ENCODE data around the gene PNPLA7.
"Not testable (repeated sequence)": the region's sequence is repeated elsewhere in the genome, so short reads cannot be mapped to it uniquely, and the experiment has no call there.

Gene PNPLA7

DNA sequence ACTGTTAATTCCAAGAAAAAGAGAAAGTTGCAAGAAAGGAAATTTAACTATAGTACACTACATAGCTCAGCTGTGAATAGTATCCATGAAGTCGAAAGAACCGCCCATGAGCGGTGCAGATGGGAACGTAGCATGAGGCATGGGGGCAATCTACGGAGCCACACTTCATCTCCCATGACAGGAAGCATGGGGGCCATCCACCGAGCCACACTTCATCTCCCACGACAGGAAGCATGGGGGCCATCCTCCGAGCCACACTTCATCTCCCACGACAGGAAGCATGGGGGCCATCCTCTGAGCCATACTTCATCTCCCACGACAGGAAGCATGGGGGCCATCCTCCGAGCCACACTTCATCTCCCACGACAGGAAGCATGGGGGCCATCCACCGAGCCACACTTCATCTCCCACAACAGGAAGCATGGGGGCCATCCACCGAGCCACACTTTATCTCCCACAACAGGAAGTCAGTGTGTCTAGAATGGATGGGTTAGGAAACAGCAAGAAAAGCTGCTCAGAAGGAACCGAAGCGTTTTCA lies 13.5 kb downstream of the PNPLA7 start:
- DNase-seq, result not testable (repeated sequence)

DNA sequence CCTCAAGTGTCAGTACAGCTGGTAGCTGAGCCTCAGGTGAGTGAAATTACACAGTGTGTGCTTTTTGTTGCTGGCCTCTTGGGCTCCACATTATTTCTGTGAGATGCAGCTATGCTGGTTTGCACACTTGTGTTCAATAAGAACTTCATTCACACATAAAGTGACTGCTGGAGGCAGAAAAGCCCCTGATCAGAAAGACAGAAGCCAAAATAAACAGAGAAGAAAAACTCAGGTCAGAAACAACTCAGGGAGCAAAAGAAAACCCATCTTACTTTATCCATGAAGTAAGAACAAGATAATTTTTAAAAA lies 15.1 kb downstream of the PNPLA7 start:
- no peak for DNase-seq

DNA sequence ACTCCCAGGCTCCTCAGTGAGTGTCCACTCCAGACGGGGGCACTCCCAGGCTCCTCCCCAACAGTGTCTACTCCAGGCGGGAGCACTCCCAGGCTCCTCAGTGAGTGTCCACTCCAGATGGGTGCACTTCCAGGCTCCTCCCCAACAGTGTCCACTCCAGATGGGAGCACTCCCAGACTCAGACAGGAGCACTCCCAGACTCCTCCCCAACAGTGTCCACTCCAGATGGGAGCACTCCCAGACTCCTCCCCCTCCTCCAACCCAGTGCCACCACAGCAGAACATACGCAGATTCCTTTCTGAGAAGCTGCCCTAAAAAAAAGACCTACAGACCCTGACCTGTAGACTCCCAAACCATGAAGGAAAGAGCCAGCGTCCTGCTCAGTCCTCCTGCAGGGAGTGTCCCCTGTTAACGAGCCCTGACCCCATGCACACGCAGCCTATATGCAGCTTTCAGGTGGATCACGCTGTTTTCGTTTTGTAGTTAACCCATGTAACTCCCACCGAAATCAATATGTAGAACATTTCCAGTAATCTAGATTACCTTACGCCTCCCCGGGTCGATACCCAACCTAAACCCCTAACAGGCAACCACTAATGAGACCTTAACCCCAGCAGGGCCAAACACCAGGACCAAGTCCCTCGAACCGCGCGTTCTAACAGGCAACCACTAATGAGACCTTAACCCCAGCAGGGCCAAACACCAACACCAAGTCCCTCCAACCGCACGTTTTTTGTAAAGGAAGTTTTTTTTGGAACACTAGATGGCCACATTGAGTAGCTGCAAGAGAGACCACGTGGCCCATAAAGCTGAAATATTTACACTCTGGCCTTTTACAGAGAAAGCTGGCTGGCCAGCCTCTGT lies 15.7 kb downstream of the PNPLA7 start:
- DNase-seq, result peak; percentile 48

DNA sequence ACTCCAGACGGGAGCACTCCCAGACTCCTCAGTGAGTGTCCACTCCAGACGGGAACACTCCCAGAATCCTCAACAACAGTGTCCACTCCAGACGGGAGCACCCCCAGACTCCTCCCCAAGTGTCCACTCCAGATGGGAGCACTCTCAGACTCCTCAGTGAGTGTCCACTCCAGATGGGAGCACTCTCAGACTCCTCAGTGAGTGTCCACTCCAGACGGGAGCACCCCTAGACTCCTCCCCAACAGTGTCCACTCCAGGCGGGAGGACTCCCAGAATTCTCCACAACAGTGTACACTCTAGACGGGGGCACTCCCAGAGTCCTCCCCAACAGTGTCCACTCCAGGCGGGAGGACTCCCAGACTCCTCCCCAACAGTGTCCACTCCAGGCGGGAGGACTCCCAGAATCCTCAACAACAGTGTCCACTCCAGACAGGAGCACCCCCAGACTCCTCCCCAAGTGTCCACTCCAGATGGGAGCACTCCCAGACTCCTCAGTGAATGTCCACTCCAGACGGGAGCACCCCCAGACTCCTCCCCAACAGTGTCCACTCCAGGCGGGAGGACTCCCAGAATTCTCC lies 17.2 kb downstream of the PNPLA7 start:
- DNase-seq, result not testable (repeated sequence)

DNA sequence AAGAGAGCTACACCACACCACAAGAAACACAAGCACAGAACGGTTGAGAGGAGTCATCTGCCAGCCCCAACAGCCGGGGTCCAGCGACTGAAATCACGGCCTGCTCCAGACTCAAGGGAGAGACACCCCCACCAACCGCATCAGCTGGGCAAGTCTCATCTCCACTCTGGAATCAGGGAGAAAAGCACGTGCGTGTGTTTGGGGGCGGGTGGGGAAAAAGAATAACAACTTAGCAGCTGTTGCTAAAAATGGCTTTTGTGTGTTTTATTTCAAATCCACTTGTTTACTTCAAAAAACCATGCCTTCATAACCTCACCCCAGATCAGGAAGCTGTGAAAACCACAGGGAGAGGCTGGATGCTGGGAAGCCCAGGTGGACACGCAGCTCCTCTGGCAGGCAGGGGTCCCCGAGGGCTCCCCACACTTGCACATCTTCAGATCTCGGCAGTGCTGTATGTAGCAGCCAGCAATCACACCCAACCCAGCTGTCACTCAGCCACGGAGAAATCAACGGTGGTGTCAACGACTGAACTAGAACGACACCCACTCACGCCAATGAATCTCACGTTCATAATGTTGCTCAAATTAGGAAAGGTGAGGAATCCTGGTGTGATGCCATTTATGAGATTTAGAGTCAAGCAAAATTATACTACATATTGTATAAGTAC lies 19.0 kb downstream of the PNPLA7 start:
- no peak for DNase-seq

DNA sequence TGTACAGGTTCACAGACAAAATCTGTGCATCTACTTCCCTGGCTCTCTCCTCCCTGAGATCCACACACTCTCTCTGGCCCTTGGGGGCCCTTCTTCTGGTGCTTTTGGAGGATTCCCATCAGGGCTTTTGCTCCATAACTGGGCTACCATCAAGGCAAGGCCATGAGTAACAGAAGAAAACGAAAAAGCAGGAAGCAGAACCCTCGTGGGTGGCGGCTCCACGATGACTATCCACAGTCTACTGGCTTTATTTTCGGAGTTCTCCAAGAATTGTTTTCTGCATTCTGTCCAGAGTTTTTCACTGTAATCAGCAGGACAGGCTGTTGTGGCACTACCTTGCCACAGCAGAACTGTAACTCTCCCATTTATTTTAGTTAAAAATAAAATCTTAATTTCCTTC lies 19.9 kb downstream of the PNPLA7 start:
- no peak for DNase-seq

DNA sequence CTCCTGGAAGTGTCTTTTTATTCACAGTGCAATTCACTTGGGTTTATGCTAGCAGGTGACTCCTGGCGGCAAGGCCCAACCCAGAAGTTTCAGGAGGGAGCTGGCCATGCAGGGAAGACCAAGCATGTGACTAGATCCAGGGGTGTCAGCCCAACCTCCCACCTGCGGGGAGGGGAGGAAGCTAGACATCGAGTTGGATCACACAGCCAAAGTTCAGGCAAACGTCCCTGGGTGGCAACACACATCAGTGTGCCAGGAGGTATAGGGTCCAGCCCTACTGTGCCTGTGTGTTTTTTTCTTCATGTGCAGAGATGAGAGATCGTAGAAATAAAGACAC lies 25.3 kb downstream of the PNPLA7 start:
- no peak for DNase-seq

DNA sequence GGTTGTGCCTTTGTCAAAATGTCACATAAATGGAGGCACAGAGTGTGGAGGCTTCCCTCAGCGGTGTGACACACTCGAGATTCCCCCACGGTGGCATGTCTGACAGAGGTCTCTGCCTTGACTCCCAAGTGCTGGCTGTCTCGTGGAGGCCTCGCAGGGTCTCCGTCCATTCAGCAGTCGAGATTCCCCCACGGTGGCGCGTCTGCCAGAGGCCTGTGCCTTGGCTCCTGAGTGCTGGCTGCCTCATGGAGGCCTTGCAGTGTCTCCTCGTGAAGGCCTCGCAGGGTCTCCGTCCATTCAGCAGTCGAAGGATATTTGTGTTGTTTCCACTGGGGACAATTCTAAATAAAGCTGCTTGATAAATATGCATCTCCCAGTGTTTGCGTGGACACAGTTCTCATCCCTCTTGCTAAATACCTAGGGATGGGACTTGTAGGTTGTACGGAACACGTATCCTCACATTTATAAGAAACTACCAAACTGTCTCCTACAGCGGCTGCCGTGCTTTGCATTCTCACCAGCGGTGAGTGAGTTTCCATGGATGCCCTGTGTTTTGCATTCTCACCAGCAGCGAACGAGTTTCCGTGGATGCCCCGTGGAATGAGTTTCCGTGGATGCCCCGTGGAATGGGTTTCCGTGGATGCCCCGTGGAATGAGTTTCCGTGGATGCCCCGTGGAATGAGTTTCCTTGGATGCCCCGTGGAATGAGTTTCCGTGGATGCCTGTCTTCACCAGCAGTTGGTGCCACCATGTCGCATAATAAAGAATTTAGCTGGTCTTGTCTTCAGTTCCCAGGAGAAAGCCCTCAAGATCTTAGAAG lies 25.8 kb downstream of the PNPLA7 start:
- no peak for DNase-seq

DNA sequence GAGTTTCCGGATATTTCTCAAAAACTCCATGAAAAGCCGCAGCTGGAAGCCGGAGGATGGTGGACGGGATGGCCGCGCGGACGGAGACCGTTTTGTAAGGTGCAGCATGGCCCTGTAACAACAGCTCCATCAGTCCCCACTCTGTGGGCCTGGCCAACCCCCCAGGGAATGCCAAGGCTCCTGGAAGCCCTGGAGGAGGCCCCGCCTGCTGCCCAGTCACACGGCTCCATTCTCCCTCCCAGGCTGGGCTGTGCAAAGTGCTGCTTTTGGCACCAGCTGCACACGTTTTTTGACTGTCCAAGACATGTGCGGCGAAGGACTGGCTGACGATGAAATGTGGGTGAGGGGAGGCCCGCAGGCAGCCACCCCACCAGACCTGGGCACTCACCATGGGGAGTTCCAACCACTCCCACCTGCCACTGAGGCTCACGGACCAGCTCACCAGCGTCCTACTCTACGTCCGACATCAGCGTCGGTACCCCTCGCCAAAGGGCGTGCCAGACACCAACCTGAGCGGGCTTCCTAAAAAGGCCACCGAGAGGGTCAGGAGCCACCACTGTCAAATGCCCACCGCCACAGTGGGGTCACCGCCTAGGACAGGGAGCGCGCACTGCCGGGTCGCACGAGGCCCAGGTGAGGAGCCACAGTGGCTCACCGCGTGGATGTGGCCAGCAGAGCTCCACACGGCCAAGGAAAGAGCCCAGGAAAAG lies 27.3 kb downstream of the PNPLA7 start:
- no peak for DNase-seq

DNA sequence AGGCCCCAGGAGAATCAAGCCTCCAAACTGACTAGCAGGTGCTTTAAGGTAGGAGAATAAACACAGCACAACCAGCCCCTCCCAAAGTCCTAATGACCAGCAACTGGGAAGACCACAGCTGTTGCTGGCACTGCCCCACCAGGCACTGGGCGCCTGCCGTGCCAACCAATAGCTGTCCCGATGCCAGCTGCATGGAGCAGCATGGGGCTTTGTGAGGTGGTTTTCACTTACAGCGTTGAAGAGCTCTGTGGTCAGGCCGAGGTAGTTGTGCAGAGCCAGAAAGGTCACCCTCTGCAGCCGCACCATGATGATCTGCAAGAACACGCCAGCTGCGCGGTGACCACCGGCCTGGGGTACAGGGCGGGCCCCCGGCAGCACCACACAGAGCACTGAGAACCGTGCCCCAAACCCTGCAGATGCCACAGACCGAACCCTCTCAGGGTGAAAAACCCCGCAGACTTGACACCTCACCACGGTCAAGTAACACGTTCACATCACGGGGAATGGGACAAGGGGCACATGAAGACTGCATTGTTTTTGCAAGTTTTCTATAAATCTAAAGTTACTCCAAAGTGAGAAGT lies 28.7 kb downstream of the PNPLA7 start:
- no peak for DNase-seq

DNA sequence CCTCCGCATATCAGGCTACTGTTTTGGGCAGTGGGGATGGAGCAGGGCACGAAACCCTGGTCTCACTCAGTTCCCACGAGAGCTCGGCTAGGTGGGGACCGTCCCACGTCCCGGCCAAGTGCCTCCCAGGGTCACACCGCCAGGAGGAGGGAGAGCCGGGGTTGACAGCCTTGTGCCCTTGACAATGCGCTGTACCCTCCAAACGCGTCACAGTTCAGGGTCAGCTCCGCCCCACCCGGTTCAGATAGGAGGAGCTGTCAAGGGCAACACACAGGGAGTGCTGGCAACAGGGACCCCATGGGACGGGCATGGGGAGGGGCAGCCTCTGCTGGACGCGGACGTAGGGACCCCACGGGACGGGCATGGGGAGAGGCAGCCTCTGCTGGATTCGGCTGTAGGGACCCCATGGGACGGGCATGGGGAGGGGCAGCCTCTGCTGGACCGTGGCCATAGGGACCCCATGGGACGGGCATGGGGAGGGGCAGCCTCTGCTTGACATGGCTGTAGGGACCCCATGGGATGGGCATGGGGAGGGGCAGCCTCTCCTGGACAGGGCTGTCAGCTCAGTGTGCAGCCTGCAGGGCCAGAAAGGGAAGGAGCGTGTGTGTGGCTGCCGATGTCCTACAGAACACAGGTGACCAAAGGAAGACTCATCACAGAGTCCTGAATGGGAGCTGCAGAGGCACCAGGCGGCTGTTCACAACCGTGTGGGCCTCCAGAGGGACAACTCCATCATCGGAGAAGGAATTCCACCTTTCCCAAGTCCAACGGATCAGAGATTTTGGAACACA lies 29.4 kb downstream of the PNPLA7 start:
- DNase-seq, result no peak

DNA sequence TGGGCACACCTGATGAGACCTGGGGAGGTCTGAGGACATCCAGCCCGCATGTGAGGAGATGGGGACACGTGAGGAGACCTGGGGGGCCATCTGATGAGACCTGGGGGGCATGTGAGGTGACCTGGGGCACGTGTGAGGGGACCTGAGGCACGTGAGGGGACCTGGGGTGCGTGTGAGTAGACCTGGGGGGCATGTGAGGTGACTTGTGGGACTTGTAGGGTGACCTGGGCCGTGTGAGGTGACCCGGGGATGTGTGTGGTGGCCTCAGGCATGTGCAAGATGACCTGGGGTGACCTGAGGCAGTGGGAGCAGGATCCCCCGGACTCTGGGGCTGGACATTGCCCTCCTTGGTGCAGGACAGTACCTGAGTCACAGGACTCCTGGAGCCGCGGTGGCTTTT lies 30.6 kb downstream of the PNPLA7 start:
- no peak for DNase-seq

DNA sequence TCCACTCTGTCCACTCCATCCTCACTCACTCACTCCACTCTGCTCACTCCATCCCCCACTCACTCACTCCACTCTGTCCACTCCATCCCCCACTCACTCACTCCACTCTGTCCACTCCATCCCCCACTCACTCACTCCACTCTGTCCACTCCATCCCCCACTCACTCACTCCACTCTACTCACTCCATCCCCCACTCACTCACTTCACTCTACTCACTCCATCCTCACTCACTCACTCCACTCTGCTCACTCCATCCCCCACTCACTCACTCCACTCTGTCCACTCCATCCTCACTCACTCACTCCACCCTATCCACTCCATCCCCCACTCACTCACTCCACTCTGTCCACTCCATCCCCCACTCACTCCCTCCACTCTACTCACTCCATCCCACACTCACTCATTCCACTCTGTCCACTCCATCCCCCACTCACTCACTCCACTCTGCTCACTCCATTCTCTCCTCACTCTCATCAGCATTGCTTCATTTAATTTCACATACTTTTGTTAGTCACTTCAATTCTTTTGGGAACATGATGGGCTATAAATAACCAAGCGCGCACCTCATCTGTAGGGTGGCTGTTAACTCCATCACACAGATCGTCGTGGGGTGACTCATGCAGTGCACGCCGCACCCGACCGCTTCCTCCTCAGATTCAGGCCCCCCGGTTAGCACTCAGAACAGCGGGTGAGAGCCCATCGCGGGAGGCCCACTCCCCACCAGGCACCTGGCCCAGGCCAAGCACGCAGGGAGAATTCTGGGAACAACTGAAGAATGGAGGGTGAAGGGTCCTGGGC lies 31.3 kb downstream of the PNPLA7 start:
- not testable (repeated sequence) for DNase-seq

DNA sequence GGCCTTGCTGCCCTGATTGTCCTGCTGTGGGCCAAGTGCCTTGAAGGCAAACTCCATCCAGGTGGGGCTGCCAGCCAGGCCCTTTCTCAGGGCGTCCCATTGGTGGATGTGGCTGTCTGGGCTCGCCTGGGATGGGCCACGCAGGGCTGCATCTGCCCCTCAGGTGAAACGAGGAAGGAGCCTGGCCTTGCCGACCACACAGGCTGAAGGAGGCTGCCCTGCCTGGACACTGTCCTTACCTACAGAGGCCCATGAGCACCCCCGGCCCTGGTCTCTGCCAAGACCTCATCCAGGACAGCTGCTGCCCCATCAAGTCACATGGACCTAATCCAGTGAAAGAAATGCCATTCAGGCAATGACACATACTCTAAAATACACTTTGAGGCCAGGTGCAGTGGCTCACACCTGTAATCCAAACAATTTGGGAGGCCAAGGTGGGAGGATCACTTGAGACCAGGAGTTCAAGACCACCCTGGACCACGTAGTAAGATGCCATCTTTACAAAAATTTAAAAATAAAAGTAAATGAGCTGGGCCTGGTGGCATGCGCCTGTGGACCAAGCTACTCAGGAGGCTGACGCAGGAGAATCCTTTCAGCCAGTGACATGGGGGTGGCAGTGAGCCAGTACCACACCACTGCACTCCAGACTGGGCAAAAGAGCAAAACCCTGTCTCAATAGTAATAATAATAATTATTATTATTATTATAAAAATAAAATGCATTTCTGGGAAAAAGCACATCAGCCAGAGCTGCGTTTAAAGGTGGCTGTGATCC lies 33.9 kb downstream of the PNPLA7 start:
- DNase-seq, result no peak

DNA sequence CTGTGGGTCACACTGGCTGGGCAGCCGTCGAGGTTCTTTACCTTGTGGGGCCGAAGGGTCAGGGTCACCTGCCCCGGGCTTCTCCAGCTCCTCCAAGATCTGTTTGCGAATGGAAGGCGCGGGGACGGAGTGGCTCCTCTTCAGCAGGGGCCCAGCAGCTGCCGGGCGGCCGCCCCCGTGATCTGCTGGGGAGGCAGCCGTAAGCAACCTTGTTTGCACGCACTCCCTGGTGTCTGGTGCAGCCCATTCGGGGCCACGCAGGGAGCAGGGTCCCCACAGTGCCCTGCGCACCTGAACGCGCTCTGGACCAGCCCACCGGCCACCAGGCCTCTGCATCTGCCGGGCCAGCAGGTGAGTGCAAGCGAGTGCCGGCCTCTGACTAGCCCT lies 34.9 kb downstream of the PNPLA7 start:
- no peak for DNase-seq

DNA sequence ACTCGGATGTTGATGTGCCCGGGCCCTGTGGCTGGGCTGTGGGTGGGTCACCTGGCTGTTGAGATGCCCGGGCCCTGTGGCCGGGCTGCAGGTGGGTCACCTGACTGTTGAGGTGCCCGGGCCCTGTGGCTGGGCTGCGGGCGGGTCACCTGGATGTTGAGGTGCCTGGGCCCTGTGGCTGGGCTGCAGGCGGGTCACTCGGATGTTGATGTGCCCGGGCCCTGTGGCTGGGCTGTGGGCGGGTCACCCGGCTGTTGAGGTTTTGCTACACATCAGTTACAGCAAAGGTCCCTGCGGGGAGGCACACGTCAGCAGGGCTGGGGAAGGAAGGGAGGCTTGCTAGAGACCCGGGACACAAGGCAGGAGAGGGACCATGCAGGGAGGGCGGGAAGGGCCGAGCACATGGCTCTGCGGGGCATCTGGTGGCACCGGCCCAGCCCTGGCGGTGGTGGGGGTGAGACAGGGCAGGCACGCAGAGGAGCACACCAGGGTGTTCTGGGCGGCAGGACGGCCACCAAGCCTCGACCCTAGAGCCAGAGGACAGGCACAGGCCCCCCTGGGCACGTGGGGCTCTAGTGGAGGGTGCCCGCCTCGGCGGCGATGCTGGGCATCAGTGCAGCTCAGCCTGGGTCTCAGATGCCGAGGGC lies 35.4 kb downstream of the PNPLA7 start:
- DNase-seq, result no peak

DNA sequence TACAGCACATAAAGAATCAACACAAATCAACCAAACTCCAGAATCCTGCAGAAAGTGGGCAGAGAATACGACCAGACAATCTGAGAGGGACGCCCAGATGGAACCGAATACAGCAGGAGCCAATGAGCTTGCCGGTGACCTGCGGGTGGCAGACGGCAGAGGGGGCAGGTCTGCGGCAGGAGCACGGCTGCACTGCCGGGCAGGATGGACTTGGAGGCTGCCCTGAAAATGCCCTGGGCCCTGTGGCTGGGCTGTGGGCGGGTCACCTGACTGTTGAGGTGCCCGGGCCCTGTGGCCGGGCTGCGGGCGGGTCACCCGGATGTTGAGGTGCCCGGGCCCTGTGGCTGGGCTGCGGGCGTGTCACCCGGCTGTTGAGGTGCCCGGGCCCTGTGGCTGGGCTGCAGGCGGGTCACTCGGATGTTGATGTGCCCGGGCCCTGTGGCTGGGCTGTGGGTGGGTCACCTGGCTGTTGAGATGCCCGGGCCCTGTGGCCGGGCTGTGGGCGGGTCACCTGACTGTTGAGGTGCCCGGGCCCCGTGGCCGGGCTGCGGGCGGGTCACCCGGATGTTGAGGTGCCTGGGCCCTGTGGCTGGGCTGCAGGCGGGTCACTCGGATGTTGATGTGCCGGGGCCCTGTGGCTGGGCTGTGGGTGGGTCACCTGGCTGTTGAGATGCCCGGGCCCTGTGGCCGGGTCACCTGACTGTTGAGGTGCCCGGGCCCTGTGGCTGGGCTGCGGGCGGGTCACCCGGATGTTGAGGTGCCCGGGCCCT lies 36.2 kb downstream of the PNPLA7 start:
- not testable (repeated sequence) for DNase-seq

DNA sequence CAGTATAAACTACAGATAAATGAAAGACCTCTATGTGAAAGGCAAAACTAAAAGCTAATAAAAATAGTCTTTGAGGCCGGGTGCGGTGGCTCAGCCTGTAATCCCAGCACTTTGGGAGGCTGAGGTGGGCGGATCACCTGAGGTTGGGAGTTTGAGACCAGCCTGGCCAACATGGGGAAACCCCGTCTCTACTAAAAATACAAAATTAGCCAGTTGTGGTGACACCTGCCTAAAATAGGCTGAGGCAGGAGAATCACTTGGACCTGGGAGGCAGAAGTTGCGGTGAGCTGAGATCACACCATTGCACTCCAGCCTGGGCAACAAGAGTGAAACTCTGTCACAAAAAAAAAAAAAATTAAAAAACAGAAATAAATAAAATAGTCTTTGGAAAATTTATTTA lies 37.1 kb downstream of the PNPLA7 start:
- DNase-seq, result not testable (repeated sequence)
